HG02973 (cell line): ENCODE measurements around the gene DNMBP.
"Not testable (repeated sequence)": the region's sequence is repeated elsewhere in the genome, so short reads cannot be mapped to it uniquely, and the experiment has no call there.

Source experiments
- ATAC-seq: cut with Tn5 transposase; IDR thresholded peaks from one replicate; pipeline ENCODE4 v1.9.1; 2021; ENCODE audit warnings: moderate library complexity; ENCODE audit not compliant: unreplicated experiment

Gene DNMBP

GRCh38 chr10:99985637-99986036 is 24.1 kb downstream of the DNMBP start:
- not testable (repeated sequence) for ATAC-seq

- ATAC-seq, result no peak
These were observed 25.3 kb downstream of the DNMBP start for GRCh38 chr10:99984211-99985034.

GRCh38 chr10:99983280-99983988 is 26.3 kb downstream of the DNMBP start:
- ATAC-seq, result no peak

- ATAC-seq, result no peak
These were observed 27.0 kb downstream of the DNMBP start for GRCh38 chr10:99982728-99983127.

GRCh38 chr10:99981581-99982199 is 28.1 kb downstream of the DNMBP start:
- no peak for ATAC-seq

- no peak for ATAC-seq
These were observed 30.6 kb downstream of the DNMBP start for GRCh38 chr10:99979066-99979685.

- ATAC-seq, result no peak
These were observed 31.8 kb downstream of the DNMBP start for GRCh38 chr10:99977916-99978315.

GRCh38 chr10:99976886-99977665 is 32.7 kb downstream of the DNMBP start:
- no peak for ATAC-seq

- ATAC-seq, result no peak
These were observed 33.6 kb downstream of the DNMBP start for GRCh38 chr10:99975942-99976809.

GRCh38 chr10:99975106-99975829 is 34.5 kb downstream of the DNMBP start:
- no peak for ATAC-seq

- ATAC-seq, result no peak
These were observed 36.6 kb downstream of the DNMBP start for GRCh38 chr10:99973190-99973589.

- no peak for ATAC-seq
These were observed 41.8 kb downstream of the DNMBP start for GRCh38 chr10:99967961-99968360.

GRCh38 chr10:99966306-99966705 is 43.4 kb downstream of the DNMBP start:
- ATAC-seq, result no peak

- no peak for ATAC-seq
These were observed 44.0 kb downstream of the DNMBP start for GRCh38 chr10:99965700-99966099.

- no peak for ATAC-seq
These were observed 45.0 kb downstream of the DNMBP start for GRCh38 chr10:99964791-99965190.

GRCh38 chr10:99963467-99964165 is 46.1 kb downstream of the DNMBP start:
- not testable (repeated sequence) for ATAC-seq

- no peak for ATAC-seq
These were observed 50.9 kb downstream of the DNMBP start for GRCh38 chr10:99958806-99959205.

GRCh38 chr10:99958302-99958701 is 51.4 kb downstream of the DNMBP start:
- ATAC-seq, result no peak
